Measurements from ENCODE around the gene LCP2.

DNA sequence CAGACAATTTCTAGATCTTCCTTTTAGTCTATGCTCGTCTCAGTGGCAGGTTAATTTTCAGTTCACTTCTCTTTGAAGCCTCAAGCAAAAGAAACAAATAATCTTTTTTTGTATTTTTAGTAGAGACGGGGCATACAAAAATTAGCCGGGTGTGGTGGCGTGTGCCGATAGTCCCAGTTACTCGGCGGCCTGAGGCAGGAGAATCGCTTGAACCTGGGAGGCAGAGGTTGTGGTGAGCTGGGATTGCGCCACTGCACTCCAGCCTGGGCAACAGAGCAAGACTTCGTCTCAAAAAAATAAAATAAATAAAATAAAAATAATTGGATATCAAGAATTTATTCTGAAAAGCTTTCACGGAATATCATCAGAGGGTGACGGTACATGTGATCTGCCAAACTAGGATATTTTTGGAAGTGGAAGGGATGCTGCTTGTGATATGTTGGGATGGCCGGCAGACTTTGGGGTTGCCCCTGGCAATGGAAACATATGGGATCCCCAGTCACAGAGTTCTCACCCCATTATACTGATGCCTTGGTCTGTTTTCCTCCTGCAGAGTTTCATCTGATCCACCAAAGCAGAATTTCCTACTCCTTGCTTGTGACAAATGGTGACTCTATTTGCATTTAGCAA is 7.6 kb upstream of the LCP2 start:
- no peak for TF ChIP-seq POLR2A (IDR thresholded peaks at IDR 0.05)
- TF ChIP-seq, protein P1, sequence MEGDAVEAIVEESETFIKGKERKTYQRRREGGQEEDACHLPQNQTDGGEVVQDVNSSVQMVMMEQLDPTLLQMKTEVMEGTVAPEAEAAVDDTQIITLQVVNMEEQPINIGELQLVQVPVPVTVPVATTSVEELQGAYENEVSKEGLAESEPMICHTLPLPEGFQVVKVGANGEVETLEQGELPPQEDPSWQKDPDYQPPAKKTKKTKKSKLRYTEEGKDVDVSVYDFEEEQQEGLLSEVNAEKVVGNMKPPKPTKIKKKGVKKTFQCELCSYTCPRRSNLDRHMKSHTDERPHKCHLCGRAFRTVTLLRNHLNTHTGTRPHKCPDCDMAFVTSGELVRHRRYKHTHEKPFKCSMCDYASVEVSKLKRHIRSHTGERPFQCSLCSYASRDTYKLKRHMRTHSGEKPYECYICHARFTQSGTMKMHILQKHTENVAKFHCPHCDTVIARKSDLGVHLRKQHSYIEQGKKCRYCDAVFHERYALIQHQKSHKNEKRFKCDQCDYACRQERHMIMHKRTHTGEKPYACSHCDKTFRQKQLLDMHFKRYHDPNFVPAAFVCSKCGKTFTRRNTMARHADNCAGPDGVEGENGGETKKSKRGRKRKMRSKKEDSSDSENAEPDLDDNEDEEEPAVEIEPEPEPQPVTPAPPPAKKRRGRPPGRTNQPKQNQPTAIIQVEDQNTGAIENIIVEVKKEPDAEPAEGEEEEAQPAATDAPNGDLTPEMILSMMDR (IDR thresholded peaks at IDR 0.05): no peak

Data from adrenal gland (tissue), 5 donors.